Right cardiac atrium (tissue), 5 donors: ENCODE measurements around the gene JMJD6. TPM values are rescaled to one million over a fixed set of nuclear protein-coding genes. Genes with fewer than 3 reads are reported as not detected.

Experiments used
- ATAC-seq, 2 donors: fragments of 200-7000 bp; cut with Tn5 transposase; one replicate each; pipeline versions ENCODE4 v1.8.0 to v1.9.1; 2020; ENCODE audit warnings: moderate library complexity in 2 of 2, mild to moderate bottlenecking in 1 of 2
- DNase-seq, 3 donors: peaks; one replicate each; pipeline ENCODE4 v3.0.0-alpha.2; 2020
- H3K27ac ChIP-seq: one replicate; pipeline ENCODE4 v1.5.1; 2013; ENCODE audit warnings: mild to moderate bottlenecking, low read length, control low read depth, moderate library complexity
- H3K27me3 ChIP-seq: one replicate; pipeline ENCODE4 v1.6.1; 2013; ENCODE audit not compliant: control insufficient read depth, insufficient read depth
- H3K4me1 ChIP-seq: one replicate; pipeline ENCODE4 v1.6.1; 2013; ENCODE audit warnings: low read length; ENCODE audit not compliant: control insufficient read depth, insufficient read depth
- H3K4me3 ChIP-seq: one replicate; pipeline ENCODE4 v1.5.1; 2013; ENCODE audit warnings: low read length, control low read depth
- H3K9me3 ChIP-seq: one replicate; pipeline ENCODE4 v1.6.1; 2013; ENCODE audit warnings: low read length; ENCODE audit not compliant: control insufficient read depth
- WGBS: extraction: QIAGEN DNeasy Blood & Tissue Kit; methylation state at CpG from one replicate; pipeline ENCODE4 v1.1.7; 2013; 5-methylcytosine and 5-hydroxymethylcytosine counted together
- intact Hi-C, 4 donors: fragments of 100-400 bp; cut with DNase I; formaldehyde crosslinking; loops; one replicate each; pipeline versions ENCODE4 v1.11.0 to v1.14.0; 2022 to 2023
- polyA plus RNA-seq: library from polyadenylated mRNA; stranded (reverse); fragments of 200-250 nt; gene quantifications from one replicate; pipeline ENCODE4 v1.2.3, GENCODE V29; 2013
- total RNA-seq, 4 donors: library from RNA; stranded (reverse); fragmentation: NEBNext Ultra II Directional; extraction: Animal tissue kit (Norgen Biotek cat#: 25700); gene quantifications; one replicate each; pipeline ENCODE4 v1.2.1, GENCODE V29; 2021
- donor health status: healthy with polysubstance abuse.
- donor health status: DM: no; HTN: yes; CAD: no.
- donor health status: DM: no; HTN: no; CAD: no.
- donor health status: DM: no; HTN: yes; CAD: no; lungs with severe emphysema.
- donor health status: DM: yes; HTN: yes; CAD: no.

Gene JMJD6
- total and polyA plus RNA-seq, 5 donors, result 36.7 to 58.8 (median 56.1) TPM

- Histone ChIP-seq H3K4me1 (peaks cover 33% of the 10 kb centered on the region), H3K4me3 (no peak overlapping the region), H3K27ac (peak overlapping the region; percentile 85), H3K27me3 (no peaks in the 10 kb centered on the region), H3K9me3 (no peaks in the 10 kb centered on the region)
- 56% methylated on average over 14 of the region's 14 CpGs for WGBS
- DNase-seq (peak in 2 of 3 donors; percentile 34 to 47), ATAC-seq (no peak)
- intact Hi-C loops, result no loop called here
These were observed 34.8 kb downstream of the JMJD6 start for GRCh38 chr17:76691379-76692191.

GRCh38 chr17:76690596-76691280 lies 35.7 kb downstream of the JMJD6 start:
- peaks cover 35% of the 10 kb centered on the region for H3K4me1 ChIP-seq
- intact Hi-C loops, result no loop called here
- no peaks in the 10 kb centered on the region for H3K27me3 ChIP-seq
- ATAC-seq (no peak), DNase-seq (peak in 1 of 3 donors; percentile 27)
- no peak overlapping the region for H3K4me3 ChIP-seq
- peak overlapping the region; percentile 85 for H3K27ac ChIP-seq
- 54% methylated on average over 13 of the region's 13 CpGs for WGBS
- H3K9me3 ChIP-seq, result no peaks in the 10 kb centered on the region

- no peak for ATAC-seq
These were observed 36.5 kb downstream of the JMJD6 start for GRCh38 chr17:76689859-76690258.

GRCh38 chr17:76688165-76688622 lies 38.2 kb downstream of the JMJD6 start:
- ATAC-seq (peak; percentile 22 to 38), DNase-seq (peak; percentile 68 to 90 (median 86))
- Histone ChIP-seq H3K4me3 (no peak overlapping the region), H3K27ac (peak overlapping the region; percentile 89), H3K4me1 (peaks cover 43% of the 10 kb centered on the region), H3K27me3 (no peaks in the 10 kb centered on the region), H3K9me3 (no peaks in the 10 kb centered on the region)
- 24% methylated on average over 11 of the region's 11 CpGs for WGBS
- intact Hi-C loops, result no loop called here

More at GRCh38 chr17:76689859-76690258, 36.5 kb downstream of the JMJD6 start:
- Histone ChIP-seq H3K4me3 (no peak overlapping the region), H3K4me1 (peaks cover 39% of the 10 kb centered on the region), H3K9me3 (no peaks in the 10 kb centered on the region), H3K27me3 (no peaks in the 10 kb centered on the region), H3K27ac (peak overlapping the region; percentile 74)
- DNase-seq, result peak in 1 of 3 donors; percentile 24
- intact Hi-C loops, result no loop called here
- WGBS, result 67% methylated on average over 11 of the region's 11 CpGs

- Histone ChIP-seq H3K27ac (peak overlapping the region; percentile 89), H3K4me1 (peaks cover 50% of the 10 kb centered on the region), H3K27me3 (no peaks in the 10 kb centered on the region), H3K4me3 (no peak overlapping the region), H3K9me3 (no peaks in the 10 kb centered on the region)
- ATAC-seq (peak; percentile 66 to 71), DNase-seq (peak; percentile 86 to 95 (median 91))
- WGBS, result 35% methylated on average over 26 of the region's 26 CpGs
- intact Hi-C loops, result no loop called here
These were observed 38.9 kb downstream of the JMJD6 start for GRCh38 chr17:76687298-76688164.

- intact Hi-C loops, result no loop called here
- H3K4me1 ChIP-seq, result peaks cover 53% of the 10 kb centered on the region
- WGBS, result 47% methylated on average over 15 of the region's 15 CpGs
- peak overlapping the region; percentile 89 for H3K27ac ChIP-seq
- H3K27me3 ChIP-seq, result no peaks in the 10 kb centered on the region
- H3K9me3 ChIP-seq, result no peaks in the 10 kb centered on the region
- DNase-seq (peak in 1 of 3 donors; percentile 72), ATAC-seq (no peak)
- no peak overlapping the region for H3K4me3 ChIP-seq
These were observed 39.7 kb downstream of the JMJD6 start for GRCh38 chr17:76686538-76687297.

GRCh38 chr17:76685846-76686245 lies 40.6 kb downstream of the JMJD6 start:
- no peak for ATAC-seq
- 31% methylated on average over 8 of the region's 8 CpGs for WGBS
- Histone ChIP-seq H3K27ac (peak overlapping the region; percentile 46), H3K4me1 (peaks cover 55% of the 10 kb centered on the region), H3K9me3 (no peaks in the 10 kb centered on the region), H3K4me3 (no peak overlapping the region), H3K27me3 (no peaks in the 10 kb centered on the region)
- peak in 2 of 3 donors; percentile 72 to 77 for DNase-seq
- intact Hi-C loops, result no loop called here

GRCh38 chr17:76685366-76685765 lies 41.0 kb downstream of the JMJD6 start:
- Histone ChIP-seq H3K27ac (peak overlapping the region; percentile 46), H3K9me3 (no peaks in the 10 kb centered on the region), H3K27me3 (no peaks in the 10 kb centered on the region), H3K4me3 (no peak overlapping the region), H3K4me1 (peaks cover 55% of the 10 kb centered on the region)
- ATAC-seq, result no peak
- intact Hi-C loops, result no loop called here
- no peak for DNase-seq
- 65% methylated on average over 12 of the region's 12 CpGs for WGBS

- Histone ChIP-seq H3K9me3 (no peaks in the 10 kb centered on the region), H3K4me3 (no peak overlapping the region), H3K27ac (peak overlapping the region; percentile 24), H3K27me3 (no peaks in the 10 kb centered on the region), H3K4me1 (peaks cover 55% of the 10 kb centered on the region)
- intact Hi-C loops, result loop anchor here in 1 of 4 donors (5.0 kb wide), 1 partner anchor 33 kb away; no protein-coding TSS in a partner anchor
- 71% methylated on average over 7 of the region's 7 CpGs for WGBS
- DNase-seq (peak in 1 of 3 donors; percentile 61), ATAC-seq (no peak)
These were observed 41.6 kb downstream of the JMJD6 start for GRCh38 chr17:76684756-76685155.
